Body of pancreas (tissue), 4 donors: ENCODE data around the gene DLGAP1.

ENCODE experiments used
- POLR2A ChIP-seq, 3 donors: fragments of 450-650 bp; IDR thresholded peaks; one replicate each; pipeline ENCODE4 v1.6.1; 2016; ENCODE audit warnings: antibody characterized with exemption in 3 of 3, mild to moderate bottlenecking in 2 of 3
- TF ChIP-seq, protein P1 (sequence below), 7 experiments: fragments of 450-650 bp in 4 of 7; fragments of 200-600 bp in 3 of 7; sonication (generic) in 3 of 7; IDR thresholded peaks; one replicate each; pipeline ENCODE4 v1.5.1; 2016 to 2019; ENCODE audit warnings: antibody characterized with exemption in 7 of 7

DNA sequence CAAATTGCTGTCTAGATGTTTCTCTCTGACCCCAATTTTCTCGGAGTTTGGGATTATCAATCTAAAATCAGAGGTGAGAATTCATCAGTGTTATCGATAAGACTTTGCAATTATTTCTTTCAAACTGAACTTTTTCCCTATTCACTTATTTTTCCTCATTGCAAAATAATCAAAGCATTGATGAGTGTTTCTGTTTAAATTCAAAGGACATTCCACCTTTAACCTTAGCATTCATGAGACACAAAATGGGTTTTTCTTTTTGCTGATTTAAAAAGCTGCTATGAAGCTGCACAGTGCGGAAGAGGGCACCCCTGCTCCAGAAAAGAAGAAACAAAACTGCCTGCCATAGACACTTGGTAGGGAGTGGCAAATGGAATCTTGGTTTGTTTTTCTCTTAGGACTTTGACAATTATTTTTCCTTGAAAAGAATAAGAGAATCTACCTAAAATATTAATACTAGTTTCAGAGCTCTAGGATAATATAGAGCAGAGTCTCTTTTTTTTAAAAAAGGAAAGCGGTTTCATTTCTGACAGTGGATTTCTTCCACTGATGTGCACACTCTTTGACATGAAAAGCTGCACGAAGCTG is 801.8 kb downstream of the DLGAP1 start:
- TF ChIP-seq, protein P1, sequence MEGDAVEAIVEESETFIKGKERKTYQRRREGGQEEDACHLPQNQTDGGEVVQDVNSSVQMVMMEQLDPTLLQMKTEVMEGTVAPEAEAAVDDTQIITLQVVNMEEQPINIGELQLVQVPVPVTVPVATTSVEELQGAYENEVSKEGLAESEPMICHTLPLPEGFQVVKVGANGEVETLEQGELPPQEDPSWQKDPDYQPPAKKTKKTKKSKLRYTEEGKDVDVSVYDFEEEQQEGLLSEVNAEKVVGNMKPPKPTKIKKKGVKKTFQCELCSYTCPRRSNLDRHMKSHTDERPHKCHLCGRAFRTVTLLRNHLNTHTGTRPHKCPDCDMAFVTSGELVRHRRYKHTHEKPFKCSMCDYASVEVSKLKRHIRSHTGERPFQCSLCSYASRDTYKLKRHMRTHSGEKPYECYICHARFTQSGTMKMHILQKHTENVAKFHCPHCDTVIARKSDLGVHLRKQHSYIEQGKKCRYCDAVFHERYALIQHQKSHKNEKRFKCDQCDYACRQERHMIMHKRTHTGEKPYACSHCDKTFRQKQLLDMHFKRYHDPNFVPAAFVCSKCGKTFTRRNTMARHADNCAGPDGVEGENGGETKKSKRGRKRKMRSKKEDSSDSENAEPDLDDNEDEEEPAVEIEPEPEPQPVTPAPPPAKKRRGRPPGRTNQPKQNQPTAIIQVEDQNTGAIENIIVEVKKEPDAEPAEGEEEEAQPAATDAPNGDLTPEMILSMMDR (IDR thresholded peaks at IDR 0.05): no peak
- TF ChIP-seq POLR2A (IDR thresholded peaks at IDR 0.05): no peak
